Measurements from ENCODE around the gene BCL2L1.
"Not testable (repeated sequence)": the region's sequence is repeated elsewhere in the genome, so short reads cannot be mapped to it uniquely, and the experiment has no call there.

GRCh38 chr20:31648104-31648503 lies 74.6 kb downstream of the BCL2L1 start:
- TF ChIP-seq POLR2A (IDR thresholded peaks at IDR 0.05; ENCODE audit: low read depth, low read length); CTCF (IDR thresholded peaks at IDR 0.05; ENCODE audit: extremely low read depth in 1 of 2, insufficient read depth in 1 of 2, low read depth in 1 of 2, low read length in 2 of 2); EZH2 (IDR thresholded peaks at IDR 0.05; ENCODE audit: borderline replicate concordance, low read depth, low read length, severe bottlenecking); POLR2AphosphoS5 (IDR thresholded peaks at IDR 0.05; ENCODE audit: insufficient read depth, low read depth, low read length): not testable (repeated sequence)

Data from endothelial cell of umbilical vein (primary cell).